K562 (cell line): ENCODE measurements around the gene MAML1. TPM values are rescaled to one million over a fixed set of nuclear protein-coding genes. Genes with fewer than 3 reads are reported as not detected.

Experiments
- CBFA2T3 ChIP-seq: fragments of 450-650 bp; IDR thresholded peaks from 2 replicates; pipeline ENCODE4 v1.6.1; 2017
- CCNT2 ChIP-seq: IDR thresholded peaks from 2 replicates; pipeline ENCODE4 v1.6.1; 2011; ENCODE audit warnings: borderline replicate concordance, low read depth, mild to moderate bottlenecking, moderate library complexity, mixed read lengths, low read length; ENCODE audit not compliant: insufficient read length; ENCODE audit errors: extremely low read depth
- HDAC1 ChIP-seq, 2 experiments: fragments of 450-650 bp; IDR thresholded peaks; 2 replicates each; pipeline ENCODE4 v1.6.1; 2016 to 2017; ENCODE audit warnings: inconsistent platforms in 1 of 2, mild to moderate bottlenecking in 1 of 2, moderate library complexity in 1 of 2
- HMGXB4 ChIP-seq: sonication (generic); formaldehyde crosslinking; IDR thresholded peaks from 2 replicates; pipeline ENCODE4 v1.8.1; 2023; ENCODE audit warnings: mild to moderate bottlenecking, missing genetic modification reagents
- LARP7 ChIP-seq: fragments of 450-650 bp; IDR thresholded peaks from 2 replicates; pipeline ENCODE4 v1.6.1; 2016
- MAX ChIP-seq: sonication (generic); formaldehyde crosslinking; IDR thresholded peaks from 2 replicates; pipeline ENCODE4 v1.9.0; 2022; ENCODE audit warnings: mild to moderate bottlenecking, missing genetic modification reagents
- MITF ChIP-seq: IDR thresholded peaks from 2 replicates; pipeline ENCODE4 v1.6.1; 2014; ENCODE audit warnings: antibody characterized with exemption
- MYC ChIP-seq, 2 experiments: fragments of 250-450 bp in 1 of 2; sonication (Bioruptor Pico) in 1 of 2; IDR thresholded peaks; 2 replicates each; pipeline versions ENCODE4 v1.5.1 to v1.6.1; 2012 to 2021; ENCODE audit warnings: low read depth in 2 of 2, borderline replicate concordance in 1 of 2, improper control_type of control experiment in 1 of 2, low read length in 1 of 2, mild to moderate bottlenecking in 1 of 2, moderate library complexity in 1 of 2
- NR2C1 ChIP-seq, 2 experiments: fragments of 450-650 bp; IDR thresholded peaks; 2 replicates each; pipeline ENCODE4 v1.6.1; 2017; ENCODE audit warnings: mild to moderate bottlenecking in 2 of 2, antibody characterized with exemption in 1 of 2, inconsistent platforms in 1 of 2, missing compliant biosample characterization in 1 of 2, missing genetic modification characterization in 1 of 2
- NR3C1 ChIP-seq: sonication (generic); formaldehyde crosslinking; IDR thresholded peaks from 2 replicates; pipeline ENCODE4 v1.8.1; 2022; ENCODE audit warnings: missing genetic modification reagents
- SIX5 ChIP-seq, 2 experiments: IDR thresholded peaks; 2 replicates each; pipeline ENCODE4 v1.6.1; 2011; ENCODE audit warnings: low read length in 2 of 2, borderline replicate concordance in 1 of 2, low read depth in 1 of 2, mild to moderate bottlenecking in 1 of 2, moderate library complexity in 1 of 2; ENCODE audit not compliant: insufficient read depth in 1 of 2
- TFAM ChIP-seq: fragments of 250-450 bp; sonication (Bioruptor Pico); conservative IDR thresholded peaks from 2 replicates; pipeline ENCODE4 v1.5.0; 2021; ENCODE audit warnings: mild to moderate bottlenecking, moderate library complexity
- TRIM24 ChIP-seq, 2 experiments: fragments of 450-650 bp; IDR thresholded peaks; 2 replicates each; pipeline ENCODE4 v1.6.1; 2016
- ZFP36 ChIP-seq: fragments of 150-350 bp; IDR thresholded peaks from 2 replicates; pipeline ENCODE4 v1.6.1; 2018; ENCODE audit warnings: low read length, low read depth; ENCODE audit not compliant: partially characterized antibody
- ZFPM2 ChIP-seq: fragments of 250-450 bp; sonication (Bioruptor Pico); IDR thresholded peaks from 2 replicates; pipeline ENCODE4 v1.5.1; 2022; ENCODE audit warnings: mild to moderate bottlenecking
- ZNF384 ChIP-seq: IDR thresholded peaks from 2 replicates; pipeline ENCODE4 v1.6.1; 2012; ENCODE audit warnings: low read depth, low read length, improper control_type of control experiment
- ZZZ3 ChIP-seq: fragments of 450-650 bp; IDR thresholded peaks from 2 replicates; pipeline ENCODE4 v1.6.1; 2016; ENCODE audit warnings: antibody characterized with exemption, mild to moderate bottlenecking, moderate library complexity
- polyA plus RNA-seq, 8 experiments: library from polyadenylated mRNA; depleted of rRNA in 4 of 8; stranded (reverse) in 5 of 8; unstranded in 3 of 8; fragments of >200 nt; fragmentation: Nextera tagmentation in 2 of 8; fragmentation: Illumina TruSeq in 1 of 8; extraction: Ambion mirVana in 2 of 8; extraction: Trizol in 1 of 8; gene quantifications; 2 replicates each; pipeline versions ENCODE4 v1.2.1 to v1.2.3, GENCODE V29; 2011 to 2014; ENCODE audit warnings: inconsistent platforms in 1 of 8, missing spikeins in 1 of 8
- total RNA-seq, 7 experiments: library from RNA; depleted of rRNA in 6 of 7; stranded (reverse); fragments of >200 nt in 6 of 7; fragmentation: Illumina TruSeq in 2 of 7; extraction: Trizol in 2 of 7; gene quantifications; 2 replicates each; pipeline versions ENCODE4 v1.2.1 to v1.2.3, GENCODE V29; 2011 to 2021; ENCODE audit warnings: low replicate concordance in 1 of 7
- TF ChIP-seq, protein P1 (sequence below): fragments of 450-650 bp; IDR thresholded peaks from 2 replicates; pipeline ENCODE4 v1.6.1; 2017; ENCODE audit warnings: antibody characterized with exemption, mild to moderate bottlenecking

MAML1 gene
- total and polyA plus RNA-seq, 9 of the 15 experiments (the other 6 are each of a cell fraction or from before 2014, with no cell fraction given) = 0.32 to 18.4 (median 7.0) TPM

GRCh38 chr5:179732918-179733771 is 523 bp downstream of the MAML1 start (continued):
- TF ChIP-seq MITF (no peak), CBFA2T3 (no peak), TRIM24 (IDR thresholded peaks at IDR 0.05) (no peak), HDAC1 (IDR thresholded peaks at IDR 0.05) (peak in 1 of 2 experiments; percentile 47; a peak in 1 of 4 replicates), ZFPM2 (CRISPR knock-in tag) (no peak), LARP7 (no peak), NR2C1 (IDR thresholded peaks at IDR 0.05) (no peak), NR2C1 (tag; IDR thresholded peaks at IDR 0.05) (no peak), SIX5 (IDR thresholded peaks at IDR 0.05; ENCODE audit: borderline replicate concordance in 1 of 2, insufficient read depth in 1 of 2, low read depth in 1 of 2, low read length in 2 of 2) (no peak), HMGXB4 (CRISPR knock-in tag) (no peak), MAX (CRISPR knock-in tag) (peak; percentile 8; the same call in 1 of the 2 replicates), ZFP36 (no peak), MYC (IDR thresholded peaks at IDR 0.05; ENCODE audit: low read depth, low read length) (no peak), MYC (CRISPR knock-in tag; IDR thresholded peaks at IDR 0.05; ENCODE audit: borderline replicate concordance, low read depth) (no peak), NR3C1 (no peak), ZZZ3 (no peak), TFAM (no peak), ZNF384 (no peak), CCNT2 (peak; percentile 27)
- TF ChIP-seq, protein P1, sequence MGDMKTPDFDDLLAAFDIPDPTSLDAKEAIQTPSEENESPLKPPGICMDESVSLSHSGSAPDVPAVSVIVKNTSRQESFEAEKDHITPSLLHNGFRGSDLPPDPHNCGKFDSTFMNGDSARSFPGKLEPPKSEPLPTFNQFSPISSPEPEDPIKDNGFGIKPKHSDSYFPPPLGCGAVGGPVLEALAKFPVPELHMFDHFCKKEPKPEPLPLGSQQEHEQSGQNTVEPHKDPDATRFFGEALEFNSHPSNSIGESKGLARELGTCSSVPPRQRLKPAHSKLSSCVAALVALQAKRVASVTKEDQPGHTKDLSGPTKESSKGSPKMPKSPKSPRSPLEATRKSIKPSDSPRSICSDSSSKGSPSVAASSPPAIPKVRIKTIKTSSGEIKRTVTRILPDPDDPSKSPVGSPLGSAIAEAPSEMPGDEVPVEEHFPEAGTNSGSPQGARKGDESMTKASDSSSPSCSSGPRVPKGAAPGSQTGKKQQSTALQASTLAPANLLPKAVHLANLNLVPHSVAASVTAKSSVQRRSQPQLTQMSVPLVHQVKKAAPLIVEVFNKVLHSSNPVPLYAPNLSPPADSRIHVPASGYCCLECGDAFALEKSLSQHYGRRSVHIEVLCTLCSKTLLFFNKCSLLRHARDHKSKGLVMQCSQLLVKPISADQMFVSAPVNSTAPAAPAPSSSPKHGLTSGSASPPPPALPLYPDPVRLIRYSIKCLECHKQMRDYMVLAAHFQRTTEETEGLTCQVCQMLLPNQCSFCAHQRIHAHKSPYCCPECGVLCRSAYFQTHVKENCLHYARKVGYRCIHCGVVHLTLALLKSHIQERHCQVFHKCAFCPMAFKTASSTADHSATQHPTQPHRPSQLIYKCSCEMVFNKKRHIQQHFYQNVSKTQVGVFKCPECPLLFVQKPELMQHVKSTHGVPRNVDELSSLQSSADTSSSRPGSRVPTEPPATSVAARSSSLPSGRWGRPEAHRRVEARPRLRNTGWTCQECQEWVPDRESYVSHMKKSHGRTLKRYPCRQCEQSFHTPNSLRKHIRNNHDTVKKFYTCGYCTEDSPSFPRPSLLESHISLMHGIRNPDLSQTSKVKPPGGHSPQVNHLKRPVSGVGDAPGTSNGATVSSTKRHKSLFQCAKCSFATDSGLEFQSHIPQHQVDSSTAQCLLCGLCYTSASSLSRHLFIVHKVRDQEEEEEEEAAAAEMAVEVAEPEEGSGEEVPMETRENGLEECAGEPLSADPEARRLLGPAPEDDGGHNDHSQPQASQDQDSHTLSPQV = 0 out of 2 replicates have a peak, but pooled peaks have one; percentile 35
